Measurements from ENCODE around the gene SHTN1. TPM values are rescaled to one million over a fixed set of nuclear protein-coding genes. Genes with fewer than 3 reads are reported as not detected.

The SHTN1 gene
- polyA plus RNA-seq, 1 donor (not counting 4 experiments of a cell fraction or from before 2014, with no cell fraction given) = 21.3 TPM

DNA sequence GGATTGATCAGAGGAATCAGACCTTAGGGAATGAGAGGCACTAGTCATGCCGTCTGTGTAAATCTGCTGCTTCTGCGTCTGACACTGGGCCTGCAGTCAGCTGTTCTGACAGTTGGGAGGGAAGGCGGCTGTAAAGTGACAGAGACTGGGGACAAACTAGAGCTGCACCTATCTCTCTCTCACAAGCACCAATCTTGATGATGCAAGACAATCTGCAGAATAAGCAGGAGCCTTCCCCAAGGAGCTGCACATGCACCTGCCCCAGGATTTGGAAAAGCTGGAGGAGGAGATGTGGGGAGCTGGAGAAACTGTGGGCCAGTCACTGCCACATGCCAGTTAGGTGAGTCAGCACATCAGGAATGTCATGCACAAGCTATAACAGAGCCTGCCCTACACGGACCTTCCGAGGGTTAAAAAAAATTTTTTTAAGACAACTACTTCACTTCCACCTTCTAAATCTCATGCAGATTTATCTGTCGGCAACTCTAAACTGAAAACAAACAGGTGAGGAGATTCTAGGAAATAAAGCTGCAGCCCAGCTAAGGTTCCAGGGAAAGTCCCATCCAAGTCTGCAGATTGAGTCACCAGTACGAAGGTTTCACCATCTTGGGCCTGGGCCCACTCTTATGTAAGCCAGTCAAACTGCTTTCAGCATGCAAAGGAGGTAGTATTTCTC, 116.5 kb downstream of the SHTN1 start:
- H2AFZ ChIP-seq (ENCODE audit: control insufficient read depth, low read length) = no peak overlapping the region
- no peak for TF ChIP-seq EZH2 (IDR thresholded peaks at IDR 0.05; ENCODE audit: low read length)
- TF ChIP-seq, protein P1, sequence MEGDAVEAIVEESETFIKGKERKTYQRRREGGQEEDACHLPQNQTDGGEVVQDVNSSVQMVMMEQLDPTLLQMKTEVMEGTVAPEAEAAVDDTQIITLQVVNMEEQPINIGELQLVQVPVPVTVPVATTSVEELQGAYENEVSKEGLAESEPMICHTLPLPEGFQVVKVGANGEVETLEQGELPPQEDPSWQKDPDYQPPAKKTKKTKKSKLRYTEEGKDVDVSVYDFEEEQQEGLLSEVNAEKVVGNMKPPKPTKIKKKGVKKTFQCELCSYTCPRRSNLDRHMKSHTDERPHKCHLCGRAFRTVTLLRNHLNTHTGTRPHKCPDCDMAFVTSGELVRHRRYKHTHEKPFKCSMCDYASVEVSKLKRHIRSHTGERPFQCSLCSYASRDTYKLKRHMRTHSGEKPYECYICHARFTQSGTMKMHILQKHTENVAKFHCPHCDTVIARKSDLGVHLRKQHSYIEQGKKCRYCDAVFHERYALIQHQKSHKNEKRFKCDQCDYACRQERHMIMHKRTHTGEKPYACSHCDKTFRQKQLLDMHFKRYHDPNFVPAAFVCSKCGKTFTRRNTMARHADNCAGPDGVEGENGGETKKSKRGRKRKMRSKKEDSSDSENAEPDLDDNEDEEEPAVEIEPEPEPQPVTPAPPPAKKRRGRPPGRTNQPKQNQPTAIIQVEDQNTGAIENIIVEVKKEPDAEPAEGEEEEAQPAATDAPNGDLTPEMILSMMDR (optimal IDR thresholded peaks at IDR 0.05 in 1 of 3, IDR thresholded peaks at IDR 0.05 in 1 of 3, conservative IDR thresholded peaks at IDR 0.05 in 1 of 3; ENCODE audit: extremely low read depth in 1 of 3, insufficient read depth in 2 of 3, low read length in 3 of 3) = no peak
- H3K4me1 ChIP-seq (ENCODE audit: control insufficient read depth, extremely low read depth, insufficient read depth, low read length) = peaks cover 19% of the 10 kb centered on the region
- H3K27me3 ChIP-seq (ENCODE audit: control insufficient read depth, extremely low read depth, insufficient read depth, low read length) = no peaks in the 10 kb centered on the region
- DNase-seq (ENCODE audit: low read depth, low spot score) = peak; percentile 44
- peak overlapping the region; percentile 84 for H3K4me2 ChIP-seq (ENCODE audit: control insufficient read depth, extremely low read depth, insufficient read depth, low read depth, low read length)
- dilution Hi-C loops (cut with MboI; ENCODE audit: extremely low pct_ligation_motif_present, low sequenced_read_pairs) = no loop called here
- FAIRE-seq = peak; percentile 98
- peak overlapping the region in 1 of 3 experiments; percentile 25 for H3K4me3 ChIP-seq (ENCODE audit: control insufficient read depth in 2 of 3, extremely low read depth in 1 of 3, insufficient read depth in 2 of 3, low read depth in 1 of 3, low read length in 3 of 3)
- H3K36me3 ChIP-seq (ENCODE audit: control insufficient read depth in 2 of 2, extremely low read depth in 1 of 2, insufficient read depth in 2 of 2, low read length in 2 of 2) = peaks cover 2 to 6% of the 10 kb centered on the region in 2 experiments
- H3K79me2 ChIP-seq (ENCODE audit: control insufficient read depth, insufficient read depth, low read length) = no peaks in the 10 kb centered on the region
- H3K27ac ChIP-seq (ENCODE audit: control insufficient read depth, insufficient read depth, low read length) = peak overlapping the region; percentile 66
- H3K9me1 ChIP-seq (ENCODE audit: control insufficient read depth, extremely low read depth, insufficient read depth, low read length) = peaks cover 2% of the 10 kb centered on the region
- H3K9ac ChIP-seq (ENCODE audit: control insufficient read depth, extremely low read depth, insufficient read depth, low read length) = no peak overlapping the region
- peaks cover 5% of the 10 kb centered on the region for H4K20me1 ChIP-seq (ENCODE audit: control insufficient read depth, extremely low read depth, insufficient read depth, low read length)
- no peaks in the 10 kb centered on the region for H3K9me3 ChIP-seq (ENCODE audit: control insufficient read depth, low read depth, low read length)

DNA sequence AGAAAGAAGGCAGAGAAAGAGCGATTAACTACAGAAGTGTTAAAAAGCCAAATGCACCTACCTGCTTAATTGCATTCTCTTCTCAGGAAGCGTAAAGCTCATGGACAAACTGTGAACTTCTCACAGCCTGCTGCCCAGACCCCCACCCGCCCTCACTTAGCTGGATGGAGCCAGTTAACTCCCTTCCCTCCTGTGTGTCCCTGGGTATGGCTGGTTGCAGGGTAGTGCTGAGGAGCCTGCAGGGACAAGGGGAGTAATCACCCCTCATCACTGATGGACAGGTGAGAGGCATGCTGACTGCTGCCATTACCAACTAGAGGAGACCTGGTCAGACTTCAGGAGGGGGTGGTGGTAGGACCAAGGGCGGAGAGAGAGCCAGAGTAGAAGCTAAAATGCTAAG, 118.2 kb downstream of the SHTN1 start:
- Histone ChIP-seq H3K36me3 (ENCODE audit: control insufficient read depth in 2 of 2, extremely low read depth in 1 of 2, insufficient read depth in 2 of 2, low read length in 2 of 2) (peaks cover 3 to 6% of the 10 kb centered on the region in 2 experiments), H3K4me3 (ENCODE audit: control insufficient read depth in 2 of 3, extremely low read depth in 1 of 3, insufficient read depth in 2 of 3, low read depth in 1 of 3, low read length in 3 of 3) (no peak overlapping the region), H3K27ac (ENCODE audit: control insufficient read depth, insufficient read depth, low read length) (no peak overlapping the region), H3K4me1 (ENCODE audit: control insufficient read depth, extremely low read depth, insufficient read depth, low read length) (peaks cover 19% of the 10 kb centered on the region), H3K9me1 (ENCODE audit: control insufficient read depth, extremely low read depth, insufficient read depth, low read length) (peaks cover 2% of the 10 kb centered on the region), H3K4me2 (ENCODE audit: control insufficient read depth, extremely low read depth, insufficient read depth, low read depth, low read length) (no peak overlapping the region), H3K79me2 (ENCODE audit: control insufficient read depth, insufficient read depth, low read length) (no peaks in the 10 kb centered on the region), H3K9me3 (ENCODE audit: control insufficient read depth, low read depth, low read length) (no peaks in the 10 kb centered on the region), H2AFZ (ENCODE audit: control insufficient read depth, low read length) (no peak overlapping the region), H4K20me1 (ENCODE audit: control insufficient read depth, extremely low read depth, insufficient read depth, low read length) (peaks cover 5% of the 10 kb centered on the region), H3K9ac (ENCODE audit: control insufficient read depth, extremely low read depth, insufficient read depth, low read length) (no peak overlapping the region), H3K27me3 (ENCODE audit: control insufficient read depth, extremely low read depth, insufficient read depth, low read length) (no peaks in the 10 kb centered on the region)
- no peak for FAIRE-seq
- TF ChIP-seq, protein P1 (optimal IDR thresholded peaks at IDR 0.05 in 1 of 3, IDR thresholded peaks at IDR 0.05 in 1 of 3, conservative IDR thresholded peaks at IDR 0.05 in 1 of 3; ENCODE audit: extremely low read depth in 1 of 3, insufficient read depth in 2 of 3, low read length in 3 of 3) = no peak
- TF ChIP-seq EZH2 (IDR thresholded peaks at IDR 0.05; ENCODE audit: low read length) = no peak
- dilution Hi-C loops (cut with MboI; ENCODE audit: extremely low pct_ligation_motif_present, low sequenced_read_pairs) = no loop called here
- no peak for DNase-seq (ENCODE audit: low read depth, low spot score)

All from keratinocyte (primary cell).